ENCODE data around the gene XXYLT1.

DNA sequence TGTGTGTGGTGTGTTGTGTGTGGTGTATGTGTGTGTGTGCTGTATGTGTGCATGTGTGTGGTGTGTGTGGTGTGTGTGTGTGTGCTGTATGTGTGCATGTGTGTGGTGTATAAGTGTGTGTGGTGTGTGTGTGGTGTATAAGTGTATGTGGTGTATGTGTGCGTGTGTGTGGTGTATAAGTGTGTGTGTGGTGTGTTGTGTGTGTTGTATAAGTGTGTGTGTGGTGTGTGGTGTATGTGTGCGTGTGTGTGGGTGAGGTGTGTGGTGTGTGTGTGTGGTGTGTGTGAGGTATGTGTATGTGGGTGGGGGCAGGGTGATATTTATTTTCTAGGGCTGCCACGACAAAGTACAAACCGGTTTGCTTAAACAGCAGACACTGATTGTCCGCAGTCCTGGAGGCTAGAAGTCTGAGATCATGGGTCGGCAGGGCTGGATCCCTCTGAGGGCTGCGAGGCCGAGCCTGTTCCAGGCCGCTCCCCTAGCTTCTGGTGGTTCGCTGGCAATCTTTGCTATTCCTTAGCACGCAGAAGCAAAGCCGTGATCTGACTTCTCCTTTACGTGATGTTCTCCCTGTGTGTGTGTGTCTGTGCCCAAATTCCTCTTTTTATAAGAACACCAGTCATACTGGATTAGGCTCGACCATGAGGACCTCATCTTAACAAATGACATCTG is 160.2 kb downstream of the XXYLT1 start:
- no peak for TF ChIP-seq YY1 (IDR thresholded peaks at IDR 0.05; ENCODE audit: insufficient read depth, insufficient read length)
- no peak for TF ChIP-seq ZNF274 (IDR thresholded peaks at IDR 0.05; ENCODE audit: low read depth, low read length)
